Activated T-cell treated with anti-CD3 and anti-CD28 coated beads, Interleukin-2, amount 50 U/mL, for 4 hours (primary cell): ENCODE data around the gene SLC9A7. TPM values are rescaled to one million over a fixed set of nuclear protein-coding genes. Genes with fewer than 3 reads are reported as not detected.
"Not testable (repeated sequence)": the region's sequence is repeated elsewhere in the genome, so short reads cannot be mapped to it uniquely, and the experiment has no call there.

ENCODE experiments used
- ATAC-seq, 2 donors: fragments of 200-7000 bp; cut with Tn5 transposase; one replicate each; pipeline ENCODE4 v1.10.0; 2021
- DNase-seq: peaks from one replicate; pipeline ENCODE4 v3.0.0-alpha.2; 2020
- H3K27me3 Mint-ChIP-seq: one replicate; pipeline ENCODE4 v1.8.0; 2021; ENCODE audit warnings: low read depth, mixed read lengths
- H3K36me3 Mint-ChIP-seq: one replicate; pipeline ENCODE4 v1.8.0; 2022; ENCODE audit warnings: mixed read lengths; ENCODE audit not compliant: insufficient read depth
- H3K4me1 Mint-ChIP-seq: one replicate; pipeline ENCODE4 v1.8.0; 2021; ENCODE audit warnings: low read depth, mixed read lengths
- H3K4me3 Mint-ChIP-seq: one replicate; pipeline ENCODE4 v1.8.0; 2021; ENCODE audit warnings: mild to moderate bottlenecking, moderate library complexity, mixed read lengths
- H3K9me3 Mint-ChIP-seq: one replicate; pipeline ENCODE4 v1.8.0; 2021; ENCODE audit warnings: mixed read lengths
- total RNA-seq, 3 donors: library from RNA; stranded (reverse); gene quantifications; one replicate each; pipeline ENCODE4 v1.2.1, GENCODE V29; 2021

Gene SLC9A7
- 10 to 100 TPM; 10.4 to 21.0 (median 16.0) TPM for total RNA-seq

GRCh38 chrX:46758956-46759644 lies at the start of gene SLC9A7:
Gene SLC9A7 (minus strand): TSS chrX:46759118. CDS start chrX:46759029, 89 bp downstream.
- H3K36me3 Mint-ChIP-seq = no peaks in the 10 kb centered on the region
- H3K27me3 Mint-ChIP-seq = peaks cover 2% of the 10 kb centered on the region
- DNase-seq (peak; percentile 75), ATAC-seq (peak; percentile 85 to 86)
- peaks cover 19% of the 10 kb centered on the region for H3K4me1 Mint-ChIP-seq
- H3K9me3 Mint-ChIP-seq = no peaks in the 10 kb centered on the region
- H3K4me3 Mint-ChIP-seq = peak within 1 kb of the TSS; percentile 94

GRCh38 chrX:46805270-46805669 lies 46.4 kb upstream of the SLC9A7 start:
- Mint-ChIP-seq H3K36me3 (no peaks in the 10 kb centered on the region), H3K27me3 (peaks cover 2% of the 10 kb centered on the region), H3K9me3 (peaks cover 2% of the 10 kb centered on the region), H3K4me3 (no peak overlapping the region), H3K4me1 (no peaks in the 10 kb centered on the region)
- ATAC-seq (no peak), DNase-seq (no peak)

- Mint-ChIP-seq H3K4me3 (no peak overlapping the region), H3K36me3 (no peaks in the 10 kb centered on the region), H3K4me1 (no peaks in the 10 kb centered on the region), H3K27me3 (peaks cover 2% of the 10 kb centered on the region), H3K9me3 (no peaks in the 10 kb centered on the region)
- DNase-seq (no peak), ATAC-seq (no peak)
These were observed 44.2 kb upstream of the SLC9A7 start for GRCh38 chrX:46803140-46803539.

DNA sequence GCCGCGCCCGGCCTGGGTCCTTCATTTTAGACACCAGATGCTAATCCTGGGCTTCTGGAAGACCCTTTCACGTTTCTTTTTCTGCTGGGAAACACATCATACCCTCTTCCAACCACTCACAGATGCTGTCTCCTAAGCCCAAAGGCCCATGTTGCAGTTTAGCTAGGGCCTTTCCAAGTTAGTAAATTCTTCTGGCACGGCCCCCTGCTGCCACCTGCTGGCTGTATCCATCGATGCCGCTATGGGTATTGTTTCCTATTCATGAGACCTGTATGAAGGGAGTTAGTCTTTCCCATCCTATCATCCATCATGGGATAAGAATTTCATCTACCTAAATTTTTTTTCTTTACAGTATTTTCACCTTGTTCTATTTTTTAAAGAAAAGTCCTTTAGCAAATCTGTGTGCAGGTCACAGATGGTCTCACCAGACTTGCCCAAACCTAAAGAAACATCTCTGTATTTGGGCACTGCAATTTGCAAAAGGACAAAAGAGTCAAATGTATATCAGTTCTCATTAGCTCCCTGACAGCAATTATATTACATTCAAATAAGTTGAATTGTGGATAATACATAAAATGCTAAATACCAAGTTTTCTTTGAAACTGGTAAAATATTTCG lies 37.8 kb upstream of the SLC9A7 start:
- Mint-ChIP-seq H3K36me3 (no peaks in the 10 kb centered on the region), H3K27me3 (no peaks in the 10 kb centered on the region), H3K4me1 (peaks cover 14% of the 10 kb centered on the region), H3K4me3 (no peak overlapping the region), H3K9me3 (no peaks in the 10 kb centered on the region)
- peak; percentile 42 to 51 for ATAC-seq
- DNase-seq = peak; percentile 62

- Mint-ChIP-seq H3K36me3 (no peaks in the 10 kb centered on the region), H3K4me1 (peaks cover 14% of the 10 kb centered on the region), H3K9me3 (no peaks in the 10 kb centered on the region), H3K4me3 (no peak overlapping the region), H3K27me3 (no peaks in the 10 kb centered on the region)
- DNase-seq (no peak), ATAC-seq (no peak)
These were observed 34.6 kb upstream of the SLC9A7 start for GRCh38 chrX:46793386-46794143.

DNA sequence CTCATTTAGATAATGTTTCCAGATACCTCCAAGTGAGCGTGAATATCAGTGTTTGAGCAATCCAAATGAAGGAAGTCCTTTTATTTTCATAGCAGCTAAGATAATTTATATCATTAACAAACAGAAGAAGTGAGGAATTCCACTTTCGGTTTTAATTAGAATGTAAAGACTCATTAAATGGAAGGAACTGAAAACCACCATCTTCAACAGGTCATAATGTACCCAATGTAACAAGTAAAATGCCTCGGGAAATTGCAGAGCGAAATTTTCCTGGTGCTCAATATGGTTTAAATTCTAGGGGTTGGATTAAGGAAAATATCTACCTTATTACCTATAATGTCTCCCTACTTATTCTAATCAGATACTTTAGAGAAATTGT lies 33.9 kb upstream of the SLC9A7 start:
- Mint-ChIP-seq H3K4me3 (no peak overlapping the region), H3K9me3 (no peaks in the 10 kb centered on the region), H3K4me1 (peaks cover 14% of the 10 kb centered on the region), H3K27me3 (no peaks in the 10 kb centered on the region), H3K36me3 (no peaks in the 10 kb centered on the region)
- DNase-seq (no peak), ATAC-seq (peak; percentile 20 to 25)

GRCh38 chrX:46791927-46792809 lies 33.2 kb upstream of the SLC9A7 start:
- Mint-ChIP-seq H3K27me3 (no peaks in the 10 kb centered on the region), H3K36me3 (no peaks in the 10 kb centered on the region), H3K4me3 (no peak overlapping the region), H3K9me3 (no peaks in the 10 kb centered on the region), H3K4me1 (peaks cover 14% of the 10 kb centered on the region)
- ATAC-seq (peak; percentile 79 to 82), DNase-seq (no peak)

DNA sequence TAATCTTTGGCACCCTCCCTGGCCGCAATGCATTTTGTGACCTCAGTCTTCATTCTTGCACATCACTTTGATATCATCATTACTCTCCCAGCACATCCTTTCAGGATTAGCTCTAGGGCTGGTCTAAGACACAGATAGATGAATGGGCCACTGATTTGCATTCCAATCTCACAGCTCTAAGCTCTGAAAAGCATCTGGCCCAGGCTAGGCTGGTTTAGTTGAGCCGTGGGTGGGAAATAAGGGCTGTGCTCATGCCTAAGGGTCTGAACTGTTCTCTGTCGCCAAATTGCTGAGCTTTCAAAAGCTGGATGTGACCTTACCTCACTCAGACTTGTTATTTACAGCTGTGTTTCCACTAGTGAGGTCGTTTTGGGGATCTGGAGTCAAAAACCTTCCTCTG lies 30.0 kb upstream of the SLC9A7 start:
- H3K36me3 Mint-ChIP-seq = no peaks in the 10 kb centered on the region
- H3K27me3 Mint-ChIP-seq = no peaks in the 10 kb centered on the region
- H3K4me1 Mint-ChIP-seq = peaks cover 14% of the 10 kb centered on the region
- no peak for ATAC-seq
- no peak for DNase-seq
- no peaks in the 10 kb centered on the region for H3K9me3 Mint-ChIP-seq
- H3K4me3 Mint-ChIP-seq = no peak overlapping the region

DNA sequence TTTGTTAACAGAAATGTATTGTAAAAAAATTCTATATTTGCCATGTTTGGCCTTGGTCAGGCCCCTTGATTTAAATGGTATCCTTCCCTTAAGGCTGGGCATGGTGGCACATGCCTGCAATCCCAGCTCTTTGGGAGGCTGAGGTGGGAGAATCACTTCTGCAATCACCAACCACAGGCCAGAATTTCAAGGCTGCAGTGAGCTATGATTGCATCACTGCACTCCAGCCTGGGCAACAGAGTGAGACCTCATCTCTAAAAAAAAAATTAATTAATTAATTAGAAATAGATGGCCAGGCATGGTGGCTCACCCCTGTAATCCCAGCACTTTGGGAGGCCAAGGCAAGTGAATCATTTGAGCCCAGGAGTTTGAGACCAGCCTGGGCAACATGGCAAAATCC lies 25.5 kb upstream of the SLC9A7 start:
- DNase-seq, H3K9me3 Mint-ChIP-seq: not testable (repeated sequence)

GRCh38 chrX:46782034-46782433 lies 23.1 kb upstream of the SLC9A7 start:
- DNase-seq = no peak
- no peaks in the 10 kb centered on the region for H3K9me3 Mint-ChIP-seq
- no peaks in the 10 kb centered on the region for H3K36me3 Mint-ChIP-seq
- peaks cover 3% of the 10 kb centered on the region for H3K27me3 Mint-ChIP-seq
- no peak overlapping the region for H3K4me3 Mint-ChIP-seq
- no peaks in the 10 kb centered on the region for H3K4me1 Mint-ChIP-seq
- ATAC-seq = no peak

More for the DNA sequence above, 25.5 kb upstream of the SLC9A7 start:
- H3K27me3 Mint-ChIP-seq, H3K36me3 Mint-ChIP-seq, H3K4me3 Mint-ChIP-seq, H3K4me1 Mint-ChIP-seq, ATAC-seq: not testable (repeated sequence)

DNA sequence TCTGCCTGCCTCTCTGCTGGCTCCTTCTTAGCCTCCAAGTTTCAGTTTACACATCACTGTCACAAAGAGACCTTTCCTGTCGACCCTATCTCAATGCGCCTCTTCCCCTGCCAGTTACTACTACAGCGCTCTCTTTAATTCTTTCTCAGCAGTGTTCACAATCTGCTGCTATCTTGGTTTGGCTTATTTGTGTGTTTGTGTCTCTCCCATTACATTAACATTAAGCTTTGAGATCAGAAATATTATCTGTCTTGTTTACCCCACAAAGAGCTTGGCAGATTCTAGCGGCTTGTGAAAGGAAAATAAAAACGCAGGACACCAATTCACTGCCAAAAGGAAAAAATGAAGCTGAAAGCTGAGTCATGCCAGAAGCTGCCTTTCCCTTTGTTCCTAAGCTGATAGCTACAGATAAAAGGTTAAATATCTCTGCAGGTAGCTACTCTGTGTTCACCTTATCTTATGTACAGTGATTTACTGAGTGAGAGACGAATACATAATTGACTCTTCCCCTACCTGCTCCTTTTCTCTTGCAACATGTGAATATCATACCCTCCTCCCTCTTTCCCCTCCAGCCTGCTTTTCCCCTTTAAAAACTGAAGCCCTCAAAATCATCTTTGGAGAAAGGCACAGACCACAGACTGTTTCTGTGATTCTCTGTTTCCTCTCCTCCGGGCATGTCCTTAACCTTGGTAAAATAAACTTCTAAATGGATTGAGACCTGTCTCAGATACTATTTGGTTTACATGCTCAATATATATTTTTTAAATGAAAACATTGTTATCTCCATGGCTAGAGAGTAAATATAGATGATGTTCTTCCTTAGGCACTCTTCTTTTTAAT lies 19.3 kb upstream of the SLC9A7 start:
- no peaks in the 10 kb centered on the region for H3K4me1 Mint-ChIP-seq
- ATAC-seq (no peak), DNase-seq (no peak)
- H3K27me3 Mint-ChIP-seq = peaks cover 3% of the 10 kb centered on the region
- H3K4me3 Mint-ChIP-seq = no peak overlapping the region
- H3K36me3 Mint-ChIP-seq = no peaks in the 10 kb centered on the region
- no peaks in the 10 kb centered on the region for H3K9me3 Mint-ChIP-seq

DNA sequence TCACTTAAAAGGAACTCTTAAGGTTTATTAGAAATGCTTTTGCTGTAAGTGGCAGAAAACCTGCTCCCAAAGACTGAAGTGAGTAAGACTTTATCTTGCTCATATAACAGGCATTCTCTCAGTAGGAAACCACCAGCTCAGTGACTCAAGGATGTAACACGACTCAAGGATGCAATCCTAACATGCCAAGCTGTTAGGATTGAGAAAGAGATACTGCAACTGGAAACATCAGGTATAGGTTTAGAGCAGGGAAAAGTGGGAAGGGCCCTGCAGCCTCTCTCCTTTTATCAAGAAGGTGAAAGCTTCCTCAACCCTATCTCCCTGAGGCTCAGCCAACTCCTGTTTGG lies 11.9 kb upstream of the SLC9A7 start:
- Mint-ChIP-seq H3K4me1 (no peaks in the 10 kb centered on the region), H3K4me3 (no peak overlapping the region), H3K36me3 (no peaks in the 10 kb centered on the region), H3K27me3 (no peaks in the 10 kb centered on the region), H3K9me3 (no peaks in the 10 kb centered on the region)
- ATAC-seq (no peak), DNase-seq (no peak)

GRCh38 chrX:46770000-46770816 lies 11.3 kb upstream of the SLC9A7 start:
- Mint-ChIP-seq H3K9me3 (no peaks in the 10 kb centered on the region), H3K4me1 (no peaks in the 10 kb centered on the region), H3K4me3 (no peak overlapping the region), H3K36me3 (no peaks in the 10 kb centered on the region), H3K27me3 (no peaks in the 10 kb centered on the region)
- ATAC-seq (no peak), DNase-seq (no peak)
